Activated T-cell treated with anti-CD3 and anti-CD28 coated beads for 4 hours (primary cell): ENCODE results near the gene GBX2.
"Not testable (repeated sequence)": the region's sequence is repeated elsewhere in the genome, so short reads cannot be mapped to it uniquely, and the experiment has no call there.

Source experiments
- DNase-seq: peaks from one replicate; pipeline ENCODE4 v3.0.0-alpha.2; 2020

Gene GBX2

DNA sequence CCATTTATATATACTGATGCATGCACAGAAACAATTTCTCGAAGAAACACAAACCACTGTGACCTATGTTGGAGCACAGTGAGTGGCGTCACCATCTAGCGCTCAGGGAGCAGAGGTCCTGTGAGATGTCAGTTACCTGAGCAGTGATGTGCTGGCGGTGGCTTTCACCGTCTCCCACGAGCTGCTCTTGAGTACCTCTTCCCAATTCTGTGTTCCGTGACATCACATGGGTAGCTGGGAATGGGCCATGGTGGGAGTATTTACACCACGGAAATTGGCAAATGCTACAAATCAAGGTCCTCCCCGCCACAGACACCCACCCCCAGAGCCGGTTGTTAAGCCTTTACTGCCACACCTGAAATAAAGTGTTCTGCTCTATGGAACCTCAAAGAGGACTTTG is 24.4 kb downstream of the GBX2 start:
- DNase-seq = no peak

GRCh38 chr2:236141616-236142015 is 26.6 kb downstream of the GBX2 start:
- not testable (repeated sequence) for DNase-seq

DNA sequence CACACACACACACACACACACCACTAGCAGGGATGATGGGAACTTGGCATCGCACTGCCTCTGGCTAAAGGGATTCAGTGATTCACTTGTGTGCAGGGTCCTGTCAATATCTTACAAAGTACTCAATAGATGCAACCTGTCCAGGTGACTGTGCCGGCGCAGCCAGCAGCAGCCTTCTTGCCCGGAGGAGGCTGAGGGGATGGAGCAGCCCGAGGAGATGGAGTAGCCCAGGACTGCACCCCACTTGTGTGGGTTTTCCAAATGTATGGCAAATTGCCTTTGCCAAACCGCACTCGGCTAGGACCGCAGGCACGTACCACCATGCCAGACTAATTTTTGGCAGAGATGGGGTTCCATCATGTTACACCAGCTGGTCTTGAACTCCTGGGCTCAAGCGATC is 31.1 kb downstream of the GBX2 start:
- no peak for DNase-seq

GRCh38 chr2:236136538-236136937 is 31.6 kb downstream of the GBX2 start:
- DNase-seq = no peak

DNA sequence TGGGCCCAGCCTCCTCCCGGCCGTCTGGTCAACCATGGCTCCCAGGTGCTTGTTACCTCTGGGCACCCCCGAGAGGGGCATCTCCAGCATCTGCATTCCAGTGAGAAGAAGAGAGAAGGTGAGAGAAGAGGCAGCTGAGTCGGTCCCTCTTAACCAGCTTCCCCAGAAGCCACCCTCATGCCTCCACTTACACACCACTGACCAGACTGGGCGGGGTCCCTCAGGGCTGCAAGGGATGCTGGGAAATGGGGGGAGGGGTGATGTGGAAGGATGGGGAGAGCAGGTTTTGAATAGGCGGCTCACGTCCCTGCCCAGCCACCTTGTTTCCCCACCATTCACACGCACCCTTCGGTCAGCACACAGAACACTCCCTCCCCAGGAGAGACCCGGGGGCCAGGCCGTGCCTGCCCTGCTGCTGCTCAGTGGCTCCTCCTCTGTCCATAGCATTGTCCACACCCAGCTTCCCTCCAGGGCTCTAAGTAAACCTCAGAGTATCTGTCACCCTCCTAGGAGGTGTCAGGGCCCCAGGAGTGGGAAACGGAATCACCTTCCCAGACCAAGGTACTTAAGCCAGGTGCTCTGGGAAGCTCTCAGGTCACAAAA is 34.7 kb downstream of the GBX2 start:
- no peak for DNase-seq

DNA sequence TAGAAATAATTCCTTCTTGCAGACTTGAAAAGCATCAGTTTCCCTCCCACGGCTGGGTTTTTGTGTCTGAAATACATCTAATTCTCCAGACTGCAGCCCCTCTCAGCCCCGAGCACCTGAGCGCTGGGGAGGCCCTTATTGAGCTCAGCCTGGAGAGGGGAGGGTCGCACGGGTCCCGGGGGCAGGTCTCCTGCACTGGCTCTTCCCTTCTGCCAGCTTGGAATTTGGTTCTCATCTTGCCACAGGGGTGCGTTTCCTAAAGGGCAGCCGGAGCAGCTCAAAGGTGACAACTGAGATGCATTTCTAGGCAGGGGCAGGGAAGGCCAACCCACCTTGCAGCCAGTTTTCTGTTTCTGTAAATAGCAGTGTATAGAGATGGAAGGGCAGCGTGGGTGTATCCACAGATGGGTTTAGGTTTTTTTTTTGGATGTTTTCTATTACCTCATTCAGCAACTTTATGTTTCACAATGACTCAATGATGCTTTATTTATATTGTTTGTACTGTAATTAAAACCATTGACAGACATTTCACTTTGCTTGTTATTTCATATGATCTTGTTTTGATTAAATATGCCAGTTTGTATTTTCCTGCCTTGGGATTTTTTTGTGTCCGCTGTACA is 37.0 kb downstream of the GBX2 start:
- no peak for DNase-seq

- DNase-seq = no peak
Measured at GRCh38 chr2:236130349-236130998, 37.7 kb downstream of the GBX2 start.

- DNase-seq = no peak
Measured at GRCh38 chr2:236129935-236130334, 38.3 kb downstream of the GBX2 start.

- DNase-seq = no peak
Measured at GRCh38 chr2:236128321-236128720, 39.9 kb downstream of the GBX2 start.

GRCh38 chr2:236127010-236127409 is 41.2 kb downstream of the GBX2 start:
- no peak for DNase-seq

DNA sequence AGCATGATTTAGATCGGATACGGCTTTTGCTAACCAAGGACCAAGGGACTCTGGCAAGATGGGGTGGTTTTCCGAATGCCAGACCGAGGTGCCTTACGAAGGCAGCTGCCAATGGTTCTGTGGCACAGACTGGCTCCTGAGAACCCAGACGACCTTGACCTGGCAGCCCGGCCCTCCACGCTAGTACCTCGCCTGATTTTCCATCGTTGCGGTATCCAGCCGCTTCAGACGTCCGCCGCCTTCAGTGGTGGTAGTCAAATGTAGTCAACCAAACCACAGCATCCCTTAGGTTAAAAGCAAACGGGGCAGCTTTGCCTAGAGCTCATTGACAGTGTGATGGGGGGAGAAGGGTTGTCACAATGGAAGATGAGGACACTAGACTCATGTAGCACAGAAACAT is 42.6 kb downstream of the GBX2 start:
- DNase-seq = no peak

- DNase-seq = no peak
Measured at GRCh38 chr2:236124182-236124893, 43.8 kb downstream of the GBX2 start.

DNA sequence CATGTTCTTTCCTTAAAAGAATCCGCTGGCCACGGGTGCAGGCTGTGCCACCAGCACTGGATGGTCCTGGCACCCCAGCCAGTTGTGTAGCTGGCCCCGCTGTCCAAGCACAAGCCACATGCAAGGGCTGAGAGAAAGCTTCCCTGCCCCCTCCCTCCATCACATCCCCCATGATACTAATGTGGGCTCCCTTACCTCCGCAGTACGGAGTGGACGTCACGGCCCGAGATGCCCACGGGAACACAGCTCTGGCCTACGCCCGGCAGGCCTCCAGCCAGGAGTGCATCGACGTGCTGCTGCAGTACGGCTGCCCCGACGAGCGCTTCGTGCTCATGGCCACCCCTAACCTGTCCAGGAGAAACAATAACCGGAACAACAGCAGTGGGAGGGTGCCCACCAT is 44.5 kb downstream of the GBX2 start:
- no peak for DNase-seq

DNA sequence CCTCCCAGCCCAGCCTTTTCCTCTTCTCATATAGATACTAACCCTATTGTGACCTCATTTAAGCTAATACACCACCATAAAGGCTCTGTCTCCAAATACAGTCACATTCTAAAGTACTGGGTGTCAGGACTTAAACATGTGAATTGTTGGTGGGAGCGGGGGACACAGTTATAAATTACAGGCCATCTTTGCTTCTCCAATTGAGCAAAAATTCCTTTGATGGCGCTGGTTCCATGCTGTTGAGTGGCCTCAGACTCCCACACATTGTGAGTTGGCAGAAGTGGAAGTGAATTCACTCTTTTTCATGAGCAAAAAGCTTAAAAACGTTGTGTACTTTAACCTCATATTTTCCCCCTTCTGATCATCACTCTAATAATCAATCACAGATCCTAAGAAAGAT is 46.0 kb downstream of the GBX2 start:
- DNase-seq = no peak

DNA sequence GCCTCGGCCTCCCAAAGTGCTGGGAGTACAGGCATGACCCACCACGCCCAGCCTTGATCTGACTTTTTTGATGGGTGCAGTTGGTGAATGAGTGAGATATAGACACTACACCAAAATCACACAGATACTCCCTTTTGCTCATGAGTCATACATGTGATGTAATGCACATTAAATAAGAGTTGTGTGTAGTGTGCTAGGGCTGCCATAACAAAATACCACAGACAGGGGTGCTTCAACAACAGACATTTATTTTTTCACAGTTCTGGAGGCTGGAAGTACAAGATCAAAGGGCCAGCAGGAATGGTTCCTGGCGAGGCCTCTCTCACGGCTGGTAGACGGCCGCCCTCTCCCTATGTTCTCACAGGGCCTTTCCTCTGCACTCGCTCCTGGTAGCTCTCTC is 46.6 kb downstream of the GBX2 start:
- DNase-seq = no peak

DNA sequence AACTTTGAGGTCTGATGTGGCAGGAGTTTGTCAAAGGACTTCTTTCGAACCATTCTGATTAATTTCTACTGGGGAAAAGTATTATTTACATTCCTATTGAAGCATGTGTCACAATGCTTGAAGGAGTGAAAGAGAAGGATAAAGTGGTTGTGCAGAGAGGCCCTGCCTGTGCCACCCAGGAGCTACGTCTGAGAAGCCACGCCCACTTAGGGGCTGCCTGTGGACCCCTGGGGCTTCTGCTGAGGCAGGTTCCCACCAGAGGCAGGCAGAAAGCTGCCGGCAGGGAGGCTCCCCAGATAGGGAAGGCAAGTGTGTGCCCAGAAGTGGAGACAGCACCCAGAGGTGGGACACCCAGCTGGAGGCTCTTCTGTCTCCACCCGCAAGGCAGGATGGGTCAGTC is 47.4 kb downstream of the GBX2 start:
- no peak for DNase-seq

- DNase-seq = no peak
Measured at GRCh38 chr2:236120141-236120601, 48.0 kb downstream of the GBX2 start.

GRCh38 chr2:236119476-236119875 is 48.7 kb downstream of the GBX2 start:
- no peak for DNase-seq

GRCh38 chr2:236119003-236119402 is 49.2 kb downstream of the GBX2 start:
- DNase-seq = no peak

DNA sequence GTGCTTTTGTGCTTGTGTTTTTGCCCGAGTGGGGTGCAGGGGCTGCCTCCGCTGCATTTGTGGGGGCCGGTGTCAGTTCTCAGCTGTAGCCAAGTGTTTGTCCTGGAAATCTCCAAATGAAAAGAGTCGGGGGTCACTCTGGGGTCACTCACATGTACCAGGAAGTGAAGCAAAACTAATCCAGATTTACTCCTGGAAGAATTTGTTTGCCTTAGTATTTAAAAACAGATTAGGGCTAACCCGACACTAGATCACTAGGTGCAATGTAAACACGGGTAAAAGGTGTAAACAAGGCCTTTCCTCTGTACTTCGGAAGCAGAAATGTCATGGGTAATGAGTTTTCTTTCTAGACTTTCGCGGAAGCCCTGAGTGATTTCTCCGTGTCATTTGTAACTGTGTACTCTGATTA is 50.3 kb downstream of the GBX2 start:
- DNase-seq = no peak

GRCh38 chr2:236117401-236117800 is 50.8 kb downstream of the GBX2 start:
- DNase-seq = no peak
